Activated CD4-positive, alpha-beta memory T cell treated with anti-CD3 and anti-CD28 coated beads, Interleukin-2, amount 10 ng/mL, durations not matched to agents 7 days and 5 days (primary cell): ENCODE results near the gene ZNF195. TPM values are rescaled to one million over a fixed set of nuclear protein-coding genes. Genes with fewer than 3 reads are reported as not detected.
"Not testable (repeated sequence)": the region's sequence is repeated elsewhere in the genome, so short reads cannot be mapped to it uniquely, and the experiment has no call there.

ENCODE experiments used
- CTCF ChIA-PET: fragments of 350-600 bp; sonication (Branson Sonifier 250); formaldehyde crosslinking; loops from one replicate; lab custom pipeline; 2021; ENCODE audit warnings: antibody characterized with exemption, inconsistent platforms; lab: Charles Lee
- POLR2A ChIA-PET: fragments of 350-600 bp; sonication (Branson Sonifier 250); formaldehyde crosslinking; loops from one replicate; lab custom pipeline; 2021; ENCODE audit warnings: antibody characterized with exemption; lab: Charles Lee
- DNase-seq: peaks from one replicate; pipeline ENCODE4 v3.0.0-alpha.2; 2020
- H3K27ac Mint-ChIP-seq: one replicate; pipeline ENCODE4 v1.8.0; 2021; ENCODE audit warnings: mild to moderate bottlenecking, mixed read lengths
- H3K27me3 Mint-ChIP-seq: one replicate; pipeline ENCODE4 v1.8.0; 2021; ENCODE audit warnings: mixed read lengths
- H3K36me3 Mint-ChIP-seq: one replicate; pipeline ENCODE4 v1.8.0; 2021; ENCODE audit warnings: low read depth, mixed read lengths
- H3K4me1 Mint-ChIP-seq: one replicate; pipeline ENCODE4 v1.8.0; 2021; ENCODE audit warnings: mixed read lengths
- H3K4me3 Mint-ChIP-seq: one replicate; pipeline ENCODE4 v1.8.0; 2021; ENCODE audit warnings: mild to moderate bottlenecking, mixed read lengths
- H3K9me3 Mint-ChIP-seq: one replicate; pipeline ENCODE4 v1.8.0; 2021; ENCODE audit warnings: mixed read lengths
- total RNA-seq, 2 experiments: library from RNA; stranded (reverse); gene quantifications; one replicate each; pipeline ENCODE4 v1.2.3, GENCODE V29; 2021

ZNF195 gene
- total RNA-seq: 10 to 100 TPM; 30.5 to 33.5 TPM

DNA sequence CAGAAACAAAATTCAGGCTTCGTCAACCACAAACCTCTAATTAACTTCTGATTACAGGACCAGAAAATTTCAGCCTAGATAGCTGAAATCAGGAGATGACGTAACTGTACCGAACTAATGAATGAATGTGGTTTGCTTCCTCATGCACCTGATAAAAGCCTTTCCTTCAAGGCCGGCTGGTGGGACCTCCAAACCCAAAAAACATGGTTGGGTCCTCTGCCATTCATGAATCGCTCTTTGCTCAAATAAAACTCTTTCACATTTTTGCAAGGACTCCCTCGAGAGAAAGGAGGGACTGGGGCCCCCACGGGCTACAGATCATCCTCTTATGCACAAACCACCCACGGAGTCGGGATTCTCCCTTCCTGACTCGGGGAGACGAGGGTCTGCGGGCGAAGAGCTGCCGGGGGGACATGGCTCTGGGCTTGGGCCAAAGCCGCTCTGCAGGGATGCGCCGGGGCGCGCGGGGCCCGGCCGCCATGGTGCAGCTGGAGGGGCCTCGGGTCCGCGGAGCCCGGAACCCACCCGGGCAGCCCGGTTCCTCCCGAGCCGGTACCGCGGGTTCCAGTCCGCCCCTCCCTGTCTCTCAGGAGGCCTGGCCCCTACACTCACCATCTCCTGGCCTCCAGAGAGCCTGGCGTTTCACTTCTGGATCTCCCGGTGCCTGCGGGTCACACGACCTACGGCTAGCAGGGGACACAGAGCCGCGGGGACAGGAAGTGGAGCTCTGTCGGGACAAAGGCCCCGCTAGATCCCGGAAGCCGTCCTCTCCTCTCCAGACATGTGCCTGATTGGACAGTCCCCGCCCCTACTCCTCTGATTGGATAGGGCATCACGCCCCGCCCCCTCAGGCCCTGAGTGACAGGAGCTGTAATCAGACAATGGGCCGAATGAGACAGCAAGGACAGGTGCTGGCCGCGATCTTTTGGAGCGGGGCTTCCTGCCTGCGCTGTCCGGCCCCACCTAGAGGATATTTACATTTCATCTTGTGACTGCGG lies at the start of gene ZNF195:
Gene ZNF195, minus strand, starts transcription at position 721 of the 998 bp plus-strand sequence. Its CDS starts 106 bp downstream, at position 615.
- POLR2A ChIA-PET: interaction anchor here (0.6 to 1.8 kb wide), 9 partner anchors 7 to 1002 kb away, joined by 3 to 7 read pairs (median 3); partner anchors contain the start of gene CARS1
- peaks cover 49% of the 10 kb centered on the region for H3K36me3 Mint-ChIP-seq

DNA sequence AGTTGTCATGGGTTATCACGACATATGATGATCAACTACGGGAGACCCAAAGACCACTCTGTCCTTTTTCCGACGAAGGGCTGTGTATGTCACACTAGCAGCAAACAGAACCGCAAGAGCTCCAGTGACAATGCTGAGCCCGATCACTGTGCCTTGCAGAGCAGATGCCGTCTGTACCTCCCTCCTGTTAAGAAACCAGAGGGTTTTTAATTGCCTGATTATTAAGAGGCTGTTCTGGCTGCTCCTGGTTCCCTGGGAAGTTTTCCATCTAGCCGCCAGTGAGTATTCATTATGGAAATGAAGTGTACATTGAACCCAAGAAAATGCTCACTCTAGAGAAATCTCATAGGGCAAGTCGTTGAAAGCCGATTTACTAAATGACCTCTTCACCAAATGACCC lies 49.1 kb upstream of the ZNF195 start:
- CTCF ChIA-PET, H3K4me1 Mint-ChIP-seq, POLR2A ChIA-PET, H3K9me3 Mint-ChIP-seq, H3K36me3 Mint-ChIP-seq, H3K27ac Mint-ChIP-seq, DNase-seq, H3K4me3 Mint-ChIP-seq: not testable (repeated sequence)
- peaks cover 25% of the 10 kb centered on the region for H3K27me3 Mint-ChIP-seq

More for the DNA sequence above, at the start of gene ZNF195:
- Mint-ChIP-seq H3K9me3 (peaks cover 37% of the 10 kb centered on the region), H3K27ac (peak within 1 kb of the TSS; percentile 95), H3K4me3 (peak within 1 kb of the TSS; percentile 99), H3K4me1 (peaks cover 39% of the 10 kb centered on the region), H3K27me3 (no peaks in the 10 kb centered on the region)
- CTCF ChIA-PET: interaction anchor here (0.6 to 2.3 kb wide), 9 partner anchors 13 to 694 kb away, joined by 3 to 13 read pairs (median 4); no protein-coding TSS in a partner anchor
- DNase-seq: peak; percentile 98

DNA sequence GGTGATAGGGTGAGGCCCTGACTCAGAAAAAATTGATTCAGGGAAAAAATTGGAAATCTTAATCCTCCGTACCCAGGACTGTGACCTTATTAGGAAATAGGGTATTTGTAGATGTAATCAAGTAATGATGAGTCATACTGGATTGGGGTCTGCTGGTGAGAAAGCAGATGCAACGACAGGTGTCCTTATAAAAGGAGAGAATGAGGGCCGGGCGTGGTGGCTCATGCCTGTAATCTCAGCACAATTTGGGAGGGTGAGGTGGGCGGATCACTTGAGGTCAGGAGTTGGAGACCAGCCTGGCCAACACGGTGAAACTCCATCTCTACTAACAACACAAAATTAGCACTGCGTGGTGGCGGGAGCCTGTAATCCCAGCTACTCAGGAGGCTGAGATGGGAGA lies 47.6 kb upstream of the ZNF195 start:
- H3K36me3 Mint-ChIP-seq, H3K4me3 Mint-ChIP-seq, DNase-seq, H3K9me3 Mint-ChIP-seq, H3K27ac Mint-ChIP-seq, POLR2A ChIA-PET: not testable (repeated sequence)
- Mint-ChIP-seq H3K4me1 (peaks cover 13% of the 10 kb centered on the region), H3K27me3 (peaks cover 27% of the 10 kb centered on the region)
- CTCF ChIA-PET: interaction anchor here (0.6 kb wide), 1 partner anchor 138 kb away, joined by 4 read pairs; no protein-coding TSS in a partner anchor

DNA sequence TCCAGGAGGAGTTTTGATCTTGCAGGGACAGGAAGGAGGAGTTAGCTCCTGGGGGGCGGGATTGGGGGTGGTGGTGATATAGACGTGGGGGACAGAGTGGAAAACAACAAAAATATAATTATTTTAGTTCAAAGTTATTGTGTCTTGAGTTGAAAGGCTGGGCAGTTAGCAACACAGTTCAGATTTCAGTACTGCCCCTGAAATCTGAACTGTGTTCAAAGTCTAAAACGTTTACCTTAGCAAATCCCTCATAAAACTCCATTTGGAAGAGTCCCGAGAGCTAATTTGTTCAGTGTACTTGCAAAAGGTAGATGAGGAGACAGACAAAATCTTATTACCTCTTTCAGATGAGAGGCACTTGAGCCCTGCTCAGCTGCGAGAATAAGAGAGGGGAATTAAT lies 45.0 kb upstream of the ZNF195 start:
- CTCF ChIA-PET, H3K9me3 Mint-ChIP-seq, H3K36me3 Mint-ChIP-seq, H3K27ac Mint-ChIP-seq, POLR2A ChIA-PET, DNase-seq: not testable (repeated sequence)
- peaks cover 28% of the 10 kb centered on the region for H3K27me3 Mint-ChIP-seq
- H3K4me3 Mint-ChIP-seq: peak overlapping the region; percentile 79
- peaks cover 16% of the 10 kb centered on the region for H3K4me1 Mint-ChIP-seq

DNA sequence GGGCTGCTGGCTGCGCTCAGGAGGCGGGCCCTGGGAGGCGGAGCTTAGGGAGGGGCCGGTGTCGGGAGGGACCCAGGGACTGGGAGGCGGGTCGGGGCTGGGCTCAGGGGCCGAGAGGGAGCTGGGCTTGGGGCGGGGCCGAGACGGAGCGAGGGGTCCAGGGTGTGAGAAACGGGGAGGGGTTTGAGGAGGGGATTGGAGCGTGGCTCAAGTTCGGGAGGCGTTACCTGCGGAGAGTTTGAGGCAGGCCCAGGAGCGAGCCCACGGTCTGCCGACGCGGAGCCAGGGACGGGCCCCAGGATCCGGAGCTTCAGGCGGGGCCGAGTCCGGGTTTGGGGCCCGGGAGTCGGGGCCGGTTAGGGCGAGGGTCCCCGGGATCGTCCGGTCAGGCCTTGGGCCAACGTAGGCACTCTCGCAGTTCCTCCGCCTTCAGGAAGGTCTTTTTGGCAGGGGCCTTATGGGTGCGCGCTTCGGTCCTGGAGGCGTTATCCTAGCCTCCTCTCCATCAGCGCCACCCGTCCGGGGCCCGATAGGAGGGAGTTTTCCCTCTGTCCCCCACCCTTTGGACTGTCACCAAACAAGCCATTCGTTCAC lies 44.3 kb upstream of the ZNF195 start:
- H3K9me3 Mint-ChIP-seq, H3K36me3 Mint-ChIP-seq, CTCF ChIA-PET, DNase-seq: not testable (repeated sequence)
- Mint-ChIP-seq H3K4me1 (peaks cover 16% of the 10 kb centered on the region), H3K27me3 (peaks cover 22% of the 10 kb centered on the region), H3K4me3 (peak overlapping the region; percentile 79), H3K27ac (peak overlapping the region; percentile 82)
- POLR2A ChIA-PET: interaction anchor here (1.4 kb wide), 1 partner anchor 46 kb away, joined by 3 read pairs; no protein-coding TSS in a partner anchor

DNA sequence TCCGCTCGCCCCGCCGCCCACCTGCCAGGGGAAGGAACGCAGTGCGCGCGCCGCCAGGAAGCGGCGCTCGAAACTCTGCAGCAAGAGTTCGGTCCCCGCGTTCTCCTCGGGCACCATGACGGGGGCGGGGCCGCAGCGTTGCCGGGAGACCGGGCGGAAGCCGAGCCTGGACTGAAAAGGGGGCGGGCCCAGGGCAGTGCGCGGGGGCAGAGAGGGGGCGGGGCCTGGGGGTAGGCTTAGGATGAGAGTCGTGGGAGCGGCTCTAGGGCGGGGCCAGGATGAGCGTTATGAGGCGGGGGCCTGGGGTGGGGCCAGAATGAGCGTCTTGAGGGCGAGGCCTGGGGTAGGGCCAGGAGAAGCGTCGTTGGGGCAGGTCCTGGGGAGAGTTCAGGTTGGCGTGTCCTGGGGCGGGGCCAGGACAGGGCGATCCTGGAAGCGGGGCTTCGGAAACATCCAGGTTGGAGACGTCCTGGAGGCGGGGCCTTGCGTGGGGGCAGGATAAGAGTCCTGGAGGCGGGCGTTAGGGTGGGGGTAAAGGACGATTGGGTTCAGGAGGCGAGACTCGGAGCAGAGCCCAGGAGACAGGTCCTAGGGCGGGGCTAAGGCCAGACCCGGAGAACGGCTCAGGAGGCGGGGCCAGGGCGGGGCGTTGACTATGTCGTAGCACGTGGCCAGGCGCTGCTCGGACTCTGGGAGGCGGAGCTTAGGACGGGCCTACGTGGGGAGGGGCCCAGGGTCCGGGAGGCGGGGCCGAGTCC lies 43.6 kb upstream of the ZNF195 start:
- POLR2A ChIA-PET: interaction anchor here (1.4 kb wide), 1 partner anchor 46 kb away, joined by 3 read pairs; no protein-coding TSS in a partner anchor
- CTCF ChIA-PET: not testable (repeated sequence)
- peaks cover 19% of the 10 kb centered on the region for H3K27me3 Mint-ChIP-seq

DNA sequence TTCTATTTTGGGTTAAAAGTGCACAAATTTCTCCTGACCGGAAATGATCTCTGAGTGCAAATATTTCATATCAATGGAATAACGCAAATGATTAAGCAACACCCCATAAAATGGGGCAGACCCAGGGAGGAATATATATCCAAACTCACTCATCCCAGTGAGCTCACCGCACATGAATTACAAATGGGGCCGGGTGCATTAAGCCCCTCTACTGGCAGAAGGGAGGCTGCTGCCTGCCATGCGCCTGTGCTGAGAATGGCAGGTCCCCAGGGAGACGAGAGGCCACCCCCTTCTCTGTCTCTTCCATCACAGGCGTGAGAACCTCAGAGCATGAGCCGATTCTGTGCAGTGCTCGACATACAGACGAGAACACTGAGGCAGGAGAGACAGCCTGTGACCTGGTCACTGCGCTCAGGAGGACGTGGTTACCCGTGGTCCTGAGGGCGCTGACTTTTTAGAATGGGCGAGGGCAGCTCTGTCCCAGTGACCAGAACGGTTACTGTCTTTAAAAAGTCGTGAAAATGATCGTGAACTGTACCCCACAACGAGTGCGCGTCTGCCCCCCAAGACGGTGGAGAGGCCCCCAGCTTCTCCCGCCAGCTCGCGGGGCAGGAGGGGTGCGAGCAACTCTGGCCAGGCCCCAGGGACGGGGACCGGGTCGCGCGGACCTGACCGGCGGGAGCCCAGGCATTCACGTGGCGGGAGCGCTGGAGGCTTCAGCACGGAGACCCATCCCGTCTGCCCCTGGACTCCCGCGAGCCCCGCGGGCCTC lies 42.8 kb upstream of the ZNF195 start:
- POLR2A ChIA-PET: interaction anchor here (1.4 kb wide), 1 partner anchor 45 kb away, joined by 3 read pairs; no protein-coding TSS in a partner anchor
- DNase-seq, H3K27ac Mint-ChIP-seq, CTCF ChIA-PET, H3K36me3 Mint-ChIP-seq, H3K9me3 Mint-ChIP-seq: not testable (repeated sequence)
- Mint-ChIP-seq H3K4me1 (peaks cover 16% of the 10 kb centered on the region), H3K4me3 (peak overlapping the region; percentile 79), H3K27me3 (peaks cover 19% of the 10 kb centered on the region)

More for the DNA sequence above, 43.6 kb upstream of the ZNF195 start:
- not testable (repeated sequence) for H3K9me3 Mint-ChIP-seq, H3K36me3 Mint-ChIP-seq
- peak; percentile 99 for DNase-seq
- H3K4me3 Mint-ChIP-seq: peak overlapping the region; percentile 79
- peaks cover 16% of the 10 kb centered on the region for H3K4me1 Mint-ChIP-seq
- peak overlapping the region; percentile 82 for H3K27ac Mint-ChIP-seq

DNA sequence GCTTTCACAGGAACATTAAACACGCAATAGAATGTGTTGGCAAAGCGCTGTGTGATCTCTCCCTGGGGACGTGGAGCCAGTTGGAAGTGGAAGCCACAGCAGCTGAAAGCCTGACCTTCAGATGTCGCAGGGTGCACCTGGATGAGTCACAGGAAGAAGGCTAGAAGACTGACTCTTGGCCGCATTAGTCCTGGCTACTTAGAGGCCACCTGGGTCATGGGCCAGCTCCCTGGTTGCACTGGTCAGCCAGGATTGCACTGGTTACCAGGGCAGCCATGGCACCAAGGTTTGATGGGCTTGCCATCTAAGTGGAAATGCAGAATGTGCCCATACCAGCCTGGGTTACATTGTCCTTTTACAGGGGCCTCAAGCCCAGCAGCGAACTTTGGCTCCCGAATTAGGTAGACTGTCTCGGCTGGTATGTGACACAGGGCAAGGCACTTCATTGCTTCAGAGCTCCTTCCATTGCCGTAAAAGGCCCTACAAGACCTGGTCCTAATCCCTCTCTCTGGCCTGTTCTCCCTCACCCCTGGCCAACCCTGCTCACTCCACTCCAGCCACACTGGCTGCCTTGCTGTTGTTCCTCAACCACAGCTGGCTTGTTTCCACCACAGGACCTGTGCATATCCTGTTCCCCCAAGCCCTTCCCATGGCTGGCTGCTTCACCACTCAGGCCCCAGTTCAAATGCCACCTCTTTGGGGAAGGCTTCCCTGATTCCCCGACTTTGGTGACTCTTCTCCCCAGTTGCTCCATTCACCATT lies 41.5 kb upstream of the ZNF195 start:
- Mint-ChIP-seq H3K4me1 (peaks cover 16% of the 10 kb centered on the region), H3K27me3 (peaks cover 16% of the 10 kb centered on the region), H3K4me3 (peak overlapping the region; percentile 30)
- H3K36me3 Mint-ChIP-seq, DNase-seq, CTCF ChIA-PET, H3K9me3 Mint-ChIP-seq, H3K27ac Mint-ChIP-seq, POLR2A ChIA-PET: not testable (repeated sequence)

DNA sequence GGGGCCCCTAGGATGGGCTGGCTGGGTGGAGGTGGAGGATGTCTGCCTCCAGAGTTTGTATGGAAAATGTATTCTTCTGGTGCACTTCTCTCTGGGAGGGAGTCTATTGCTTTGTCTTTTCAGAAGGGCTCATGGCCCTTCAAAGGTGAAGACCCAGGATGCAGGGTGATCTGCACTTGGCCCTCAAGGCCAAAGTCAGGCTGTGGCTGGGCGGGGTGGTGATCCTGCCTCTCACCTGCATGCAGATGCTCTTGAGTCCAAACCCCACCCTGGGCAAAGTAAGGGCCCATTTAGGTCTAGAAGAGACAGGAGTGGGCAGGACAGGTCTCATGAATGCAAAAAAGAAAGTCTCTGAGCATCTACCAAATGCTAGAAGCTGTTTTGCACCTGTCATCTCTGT lies 40.5 kb upstream of the ZNF195 start:
- H3K27me3 Mint-ChIP-seq: peaks cover 13% of the 10 kb centered on the region
- H3K4me1 Mint-ChIP-seq: peaks cover 16% of the 10 kb centered on the region
- DNase-seq, CTCF ChIA-PET, H3K9me3 Mint-ChIP-seq, H3K27ac Mint-ChIP-seq, POLR2A ChIA-PET, H3K36me3 Mint-ChIP-seq, H3K4me3 Mint-ChIP-seq: not testable (repeated sequence)

DNA sequence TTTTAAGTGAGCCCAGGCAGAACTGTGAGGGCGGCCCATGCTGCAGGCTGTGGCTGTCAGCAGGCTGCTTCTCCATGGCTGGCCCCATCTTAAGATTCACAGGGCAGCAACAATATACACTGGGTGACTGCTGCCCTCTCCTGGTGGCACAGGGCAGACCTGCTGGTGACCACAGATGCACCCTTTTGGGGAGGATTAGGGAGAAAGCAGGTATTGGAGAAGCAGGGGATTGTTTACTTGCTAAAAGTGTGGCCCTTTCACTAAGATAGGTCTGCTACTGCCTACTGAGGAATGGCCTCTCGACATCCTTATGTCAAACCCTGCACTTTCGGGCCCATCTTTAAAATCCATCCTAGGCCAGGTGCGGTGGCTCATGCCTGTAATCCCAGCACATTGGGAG lies 38.1 kb upstream of the ZNF195 start:
- H3K4me3 Mint-ChIP-seq, POLR2A ChIA-PET, H3K36me3 Mint-ChIP-seq, H3K4me1 Mint-ChIP-seq, H3K27me3 Mint-ChIP-seq, H3K9me3 Mint-ChIP-seq, H3K27ac Mint-ChIP-seq: not testable (repeated sequence)
- DNase-seq: peak; percentile 69
- CTCF ChIA-PET: interaction anchor here (1.0 kb wide), 1 partner anchor 38 kb away, joined by 3 read pairs; the partner anchor contains the start of gene ZNF195

DNA sequence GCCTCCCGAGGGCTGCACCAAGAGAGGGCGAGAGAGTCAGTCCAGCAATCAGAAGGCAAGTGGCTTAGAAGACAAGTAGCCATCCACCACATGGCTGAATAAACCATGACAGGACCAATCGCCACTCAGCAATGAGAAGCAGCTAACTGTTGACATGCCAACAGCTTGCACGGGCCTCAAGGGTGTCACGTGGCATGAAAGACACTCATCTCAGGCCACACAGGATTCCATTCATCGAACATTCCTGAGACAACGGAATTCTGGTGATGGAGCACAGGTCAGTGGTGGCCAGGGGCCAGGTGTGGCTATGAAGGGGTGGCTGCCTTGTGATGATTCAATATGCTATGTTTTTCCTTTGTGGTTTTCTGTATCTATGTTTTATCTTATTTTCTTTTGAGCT lies 36.4 kb upstream of the ZNF195 start:
- H3K9me3 Mint-ChIP-seq, H3K36me3 Mint-ChIP-seq, POLR2A ChIA-PET, H3K4me1 Mint-ChIP-seq, H3K27me3 Mint-ChIP-seq, H3K4me3 Mint-ChIP-seq, H3K27ac Mint-ChIP-seq, DNase-seq: not testable (repeated sequence)
- CTCF ChIA-PET: interaction anchor here (1.4 kb wide), 1 partner anchor 74 kb away, joined by 5 read pairs; no protein-coding TSS in a partner anchor
